Ishikawa (cell line): ENCODE results near the gene MYO15B.

Experiments
- CEBPB ChIP-seq: IDR thresholded peaks from 2 replicates; pipeline ENCODE4 v1.6.1; 2012
- MAX ChIP-seq: IDR thresholded peaks from 2 replicates; pipeline ENCODE4 v1.6.1; 2012
- NFIC ChIP-seq: IDR thresholded peaks from 2 replicates; pipeline ENCODE4 v1.6.1; 2012
- RAD21 ChIP-seq: IDR thresholded peaks from 2 replicates; pipeline ENCODE4 v1.6.1; 2012; ENCODE audit warnings: low read depth
- REST ChIP-seq: IDR thresholded peaks from 2 replicates; pipeline ENCODE4 v1.6.1; 2012; ENCODE audit warnings: low read depth, mild to moderate bottlenecking
- TAF1 ChIP-seq: IDR thresholded peaks from 2 replicates; pipeline ENCODE4 v1.6.1; 2012; ENCODE audit warnings: low read depth, mild to moderate bottlenecking
- TCF12 ChIP-seq: IDR thresholded peaks from 2 replicates; pipeline ENCODE4 v1.6.1; 2012; ENCODE audit warnings: low read depth
- USF1 ChIP-seq: IDR thresholded peaks from 2 replicates; pipeline ENCODE4 v1.6.1; 2012
- YY1 ChIP-seq: IDR thresholded peaks from 2 replicates; pipeline ENCODE4 v1.6.1; 2012; ENCODE audit warnings: low read depth

- TF ChIP-seq RAD21 (no peak), NFIC (no peak), CEBPB (no peak), TAF1 (no peak), YY1 (no peak), MAX (no peak), TCF12 (no peak), REST (no peak), USF1 (no peak)
These were observed 15.5 kb downstream of the MYO15B start for GRCh38 chr17:75603123-75603522.
